K562 (cell line): ENCODE data around the gene HES3. TPM values are rescaled to one million over a fixed set of nuclear protein-coding genes. Genes with fewer than 3 reads are reported as not detected.

Experiments used
- ATAC-seq: fragments of 200-7000 bp; cut with Tn5 transposase; 3 replicates; pipeline ENCODE4 v1.9.1; 2020; ENCODE audit warnings: moderate library complexity
- BruUV-seq: library from RNA; stranded (reverse); fragments of 400-500 nt; replicated peaks from 2 replicates; lab custom pipeline; 2021; lab: Mats Ljungman, UMichigan
- CTCF ChIA-PET: fragments of 300-600 bp; formaldehyde crosslinking; extraction: SDS; loops from one replicate; lab custom pipeline; 2021; ENCODE audit warnings: low intra/inter-chr PET ratio; lab: Yijun Ruan, JAX
- POLR2A ChIA-PET: fragments of 300-600, 350-650 bp; sonication (Branson Sonifier 250); formaldehyde crosslinking; extraction: SDS; loops from one replicate; lab custom pipeline; 2021; ENCODE audit warnings: antibody characterized with exemption, inconsistent platforms; lab: Yijun Ruan, JAX
- DNase-seq, 4 experiments: peaks; one replicate each; pipeline versions ENCODE4 v3.0.0 to v3.0.0-alpha.2; 2011 to 2018; ENCODE audit warnings: low spot score in 3 of 4, mixed read lengths in 3 of 4; ENCODE audit errors: extremely low read depth in 1 of 4
- FAIRE-seq: peaks from 2 replicates; lab custom pipeline; 2011; peaks lifted over from hg19 to GRCh38; lab: Jason Lieb, UNC
- H2AFZ ChIP-seq: 2 replicates; pipeline ENCODE4 v1.6.0; 2011; ENCODE audit warnings: low read depth, low read length, control low read depth, inconsistent platforms
- H3K27ac ChIP-seq: fragments of 200-600 bp; 3 replicates; pipeline ENCODE4 v1.8.0; 2011; ENCODE audit warnings: low read depth, mild to moderate bottlenecking, control low read depth, inconsistent platforms, low read length, moderate library complexity, mixed read lengths; ENCODE audit errors: extremely low read depth
- H3K27me3 ChIP-seq, 2 experiments: fragments of 300-600 bp in 1 of 2; 2 replicates in 1 of 2; 3 replicates in 1 of 2; pipeline versions ENCODE4 v1.6.0 to v1.8.0; 2011; ENCODE audit warnings: inconsistent platforms in 2 of 2, low read length in 2 of 2, mild to moderate bottlenecking in 1 of 2, mixed read lengths in 1 of 2, moderate library complexity in 1 of 2; ENCODE audit not compliant: control insufficient read depth in 2 of 2, insufficient read depth in 2 of 2
- H3K36me3 ChIP-seq: fragments of 300-600 bp; 3 replicates; pipeline ENCODE4 v1.8.0; 2011; ENCODE audit warnings: mild to moderate bottlenecking, low read length, inconsistent platforms; ENCODE audit not compliant: control insufficient read depth, insufficient read depth
- H3K4me1 ChIP-seq, 2 experiments: fragments of 200-600 bp in 1 of 2; replicated peaks in 1 of 2; 2 replicates in 1 of 2; 3 replicates in 1 of 2; pipeline versions ENCODE4 v1.5.1 to v1.8.0; 2011; ENCODE audit warnings: inconsistent platforms in 2 of 2, low read length in 2 of 2, mild to moderate bottlenecking in 1 of 2, mixed read lengths in 1 of 2, moderate library complexity in 1 of 2; ENCODE audit not compliant: control insufficient read depth in 2 of 2, insufficient read depth in 2 of 2
- H3K4me2 ChIP-seq: 2 replicates; pipeline ENCODE4 v1.6.1; 2011; ENCODE audit warnings: low read length, control low read depth, inconsistent platforms, mixed read lengths; ENCODE audit not compliant: insufficient read depth
- H3K4me3 ChIP-seq: fragments of 200-600 bp; sonication (generic), shearing (Covaris generic); 2 replicates; pipeline ENCODE4 v1.5.1; 2016; ENCODE audit warnings: control low read depth, inconsistent platforms
- H3K79me2 ChIP-seq: fragments of 200-600 bp; 3 replicates; pipeline ENCODE4 v1.8.0; 2011; ENCODE audit warnings: low read length, inconsistent platforms; ENCODE audit not compliant: control insufficient read depth, insufficient read depth
- H3K9ac ChIP-seq, 2 experiments: 2 replicates each; pipeline versions ENCODE4 v1.6.0 to v1.6.1; 2011; ENCODE audit warnings: low read depth in 2 of 2, low read length in 2 of 2, control low read depth in 1 of 2, inconsistent platforms in 1 of 2, mild to moderate bottlenecking in 1 of 2, mixed read lengths in 1 of 2; ENCODE audit not compliant: insufficient read depth in 1 of 2
- H3K9me1 ChIP-seq: one replicate; pipeline ENCODE4 v1.6.0; 2011; ENCODE audit warnings: inconsistent platforms, mild to moderate bottlenecking, low read length, moderate library complexity; ENCODE audit not compliant: control insufficient read depth, insufficient read depth
- H3K9me3 ChIP-seq: replicated peaks from 2 replicates; pipeline ENCODE4 v1.5.1; 2011; ENCODE audit warnings: low read depth, low read length, inconsistent platforms; ENCODE audit not compliant: control insufficient read depth, insufficient read depth
- H4K20me1 ChIP-seq: replicated peaks from 2 replicates; pipeline ENCODE4 v1.6.1; 2011; ENCODE audit warnings: low read length, inconsistent platforms, mixed read lengths; ENCODE audit not compliant: control insufficient read depth, insufficient read depth
- DPF2 ChIP-seq: fragments of 450-650 bp; IDR thresholded peaks from 2 replicates; pipeline ENCODE4 v1.6.1; 2016
- ETS2 ChIP-seq: IDR thresholded peaks from 2 replicates; pipeline ENCODE4 v1.6.1; 2016; ENCODE audit warnings: borderline replicate concordance, missing genetic modification characterization, mild to moderate bottlenecking, moderate library complexity, missing compliant biosample characterization; ENCODE audit not compliant: poor library complexity, severe bottlenecking
- FOXA1 ChIP-seq: fragments of 450-650 bp; IDR thresholded peaks from 2 replicates; pipeline ENCODE4 v1.6.1; 2016; ENCODE audit warnings: mild to moderate bottlenecking, borderline replicate concordance
- GABPB1 ChIP-seq: sonication (generic); formaldehyde crosslinking; IDR thresholded peaks from 2 replicates; pipeline ENCODE4 v1.8.0; 2022; ENCODE audit warnings: mild to moderate bottlenecking, missing genetic modification reagents
- HCFC1 ChIP-seq: IDR thresholded peaks from 2 replicates; pipeline ENCODE4 v1.6.1; 2012; ENCODE audit warnings: low read depth, low read length, improper control_type of control experiment
- MIER1 ChIP-seq: fragments of 450-650 bp; IDR thresholded peaks from 2 replicates; pipeline ENCODE4 v1.6.1; 2016; ENCODE audit warnings: antibody characterized with exemption, mild to moderate bottlenecking, low read depth
- MLLT1 ChIP-seq, 2 experiments: fragments of 450-650 bp; IDR thresholded peaks; 2 replicates each; pipeline ENCODE4 v1.6.1; 2016
- RBM34 ChIP-seq: fragments of 200-400 bp; formaldehyde crosslinking; IDR thresholded peaks from 2 replicates; pipeline ENCODE4 v1.6.1; 2018; ENCODE audit warnings: low read length, borderline replicate concordance; ENCODE audit not compliant: insufficient read depth
- SAP30 ChIP-seq: fragments of 200-600 bp; sonication (generic); IDR thresholded peaks from 2 replicates; pipeline ENCODE4 v1.6.1; 2012; ENCODE audit warnings: borderline replicate concordance, low read depth, mild to moderate bottlenecking, moderate library complexity, low read length, control low read depth, inconsistent platforms; ENCODE audit not compliant: insufficient read depth, poor library complexity, severe bottlenecking
- TCF3 ChIP-seq: sonication (generic); formaldehyde crosslinking; IDR thresholded peaks from 2 replicates; pipeline ENCODE4 v1.4.0; 2020; ENCODE audit warnings: mild to moderate bottlenecking, missing genetic modification reagents
- ZNF76 ChIP-seq: fragments of 250-450 bp; sonication (Bioruptor Pico); IDR thresholded peaks from 2 replicates; pipeline ENCODE4 v1.4.0; 2020; ENCODE audit warnings: mild to moderate bottlenecking, moderate library complexity, borderline replicate concordance
- ZNF830 ChIP-seq: fragments of 250-450 bp; sonication (Bioruptor Pico); IDR thresholded peaks from 2 replicates; pipeline ENCODE4 v1.5.0; 2021; ENCODE audit warnings: mild to moderate bottlenecking
- WGBS: fragments of 100-300 bp; shearing (Covaris generic); methylation state at CpG from one replicate; pipeline ENCODE4 v1.1.6; 2016; ENCODE audit warnings: low coverage, mixed read lengths; ENCODE audit not compliant: insufficient coverage; ENCODE audit errors: missing lambda C conversion rate; 5-methylcytosine and 5-hydroxymethylcytosine counted together
- in situ Hi-C: fragments of 300-500 bp; cut with MboI; formaldehyde crosslinking; loops from 4 replicates; pipeline ENCODE4 v1.15.0; 2018; ENCODE audit warnings: inconsistent platforms, mixed read lengths
- intact Hi-C: fragments of 100-400 bp; cut with micrococcal nuclease; formaldehyde crosslinking; loops from 2 replicates; pipeline ENCODE4 v1.14.2; 2022
- polyA plus RNA-seq, 8 experiments: library from polyadenylated mRNA; depleted of rRNA in 4 of 8; stranded (reverse) in 5 of 8; unstranded in 3 of 8; fragments of >200 nt; fragmentation: Nextera tagmentation in 2 of 8; fragmentation: Illumina TruSeq in 1 of 8; extraction: Ambion mirVana in 2 of 8; extraction: Trizol in 1 of 8; gene quantifications; 2 replicates each; pipeline versions ENCODE4 v1.2.1 to v1.2.3, GENCODE V29; 2011 to 2014; ENCODE audit warnings: inconsistent platforms in 1 of 8, missing spikeins in 1 of 8
- total RNA-seq, 7 experiments: library from RNA; depleted of rRNA in 6 of 7; stranded (reverse); fragments of >200 nt in 6 of 7; fragmentation: Illumina TruSeq in 2 of 7; extraction: Trizol in 2 of 7; gene quantifications; 2 replicates each; pipeline versions ENCODE4 v1.2.1 to v1.2.3, GENCODE V29; 2011 to 2021; ENCODE audit warnings: low replicate concordance in 1 of 7
- TF ChIP-seq, protein P1 (sequence below): fragments of 250-450 bp; sonication (Bioruptor Pico); IDR thresholded peaks from 2 replicates; pipeline ENCODE4 v1.4.0; 2020
- TF ChIP-seq, protein P2 (sequence below): fragments of 250-450 bp; sonication (Bioruptor Pico); IDR thresholded peaks from 2 replicates; pipeline ENCODE4 v1.8.0; 2022; ENCODE audit warnings: moderate library complexity, mild to moderate bottlenecking, inconsistent platforms

The HES3 gene
- total and polyA plus RNA-seq, 9 of the 15 experiments (the other 6 are each of a cell fraction or from before 2014, with no cell fraction given), result not detected

- no peak overlapping the region for H2AFZ ChIP-seq
- no TSS peak for BruUV-seq
These were observed 19.7 kb downstream of the HES3 start for GRCh38 chr1:6263716-6264115.

More at GRCh38 chr1:6263716-6264115, 19.7 kb downstream of the HES3 start:
- H3K9me3 ChIP-seq, result no peaks in the 10 kb centered on the region
- peaks cover 0 to 8% of the 10 kb centered on the region in 2 experiments; a peak in 1 of 5 replicates for H3K27me3 ChIP-seq
- CTCF ChIA-PET, result no interaction called here
- no peak for TF ChIP-seq ETS2
- TF ChIP-seq MLLT1 (IDR thresholded peaks at IDR 0.05), result no peak
- TF ChIP-seq ZNF830 (CRISPR knock-in tag), result no peak
- no peak for TF ChIP-seq HCFC1
- TF ChIP-seq, protein P1, sequence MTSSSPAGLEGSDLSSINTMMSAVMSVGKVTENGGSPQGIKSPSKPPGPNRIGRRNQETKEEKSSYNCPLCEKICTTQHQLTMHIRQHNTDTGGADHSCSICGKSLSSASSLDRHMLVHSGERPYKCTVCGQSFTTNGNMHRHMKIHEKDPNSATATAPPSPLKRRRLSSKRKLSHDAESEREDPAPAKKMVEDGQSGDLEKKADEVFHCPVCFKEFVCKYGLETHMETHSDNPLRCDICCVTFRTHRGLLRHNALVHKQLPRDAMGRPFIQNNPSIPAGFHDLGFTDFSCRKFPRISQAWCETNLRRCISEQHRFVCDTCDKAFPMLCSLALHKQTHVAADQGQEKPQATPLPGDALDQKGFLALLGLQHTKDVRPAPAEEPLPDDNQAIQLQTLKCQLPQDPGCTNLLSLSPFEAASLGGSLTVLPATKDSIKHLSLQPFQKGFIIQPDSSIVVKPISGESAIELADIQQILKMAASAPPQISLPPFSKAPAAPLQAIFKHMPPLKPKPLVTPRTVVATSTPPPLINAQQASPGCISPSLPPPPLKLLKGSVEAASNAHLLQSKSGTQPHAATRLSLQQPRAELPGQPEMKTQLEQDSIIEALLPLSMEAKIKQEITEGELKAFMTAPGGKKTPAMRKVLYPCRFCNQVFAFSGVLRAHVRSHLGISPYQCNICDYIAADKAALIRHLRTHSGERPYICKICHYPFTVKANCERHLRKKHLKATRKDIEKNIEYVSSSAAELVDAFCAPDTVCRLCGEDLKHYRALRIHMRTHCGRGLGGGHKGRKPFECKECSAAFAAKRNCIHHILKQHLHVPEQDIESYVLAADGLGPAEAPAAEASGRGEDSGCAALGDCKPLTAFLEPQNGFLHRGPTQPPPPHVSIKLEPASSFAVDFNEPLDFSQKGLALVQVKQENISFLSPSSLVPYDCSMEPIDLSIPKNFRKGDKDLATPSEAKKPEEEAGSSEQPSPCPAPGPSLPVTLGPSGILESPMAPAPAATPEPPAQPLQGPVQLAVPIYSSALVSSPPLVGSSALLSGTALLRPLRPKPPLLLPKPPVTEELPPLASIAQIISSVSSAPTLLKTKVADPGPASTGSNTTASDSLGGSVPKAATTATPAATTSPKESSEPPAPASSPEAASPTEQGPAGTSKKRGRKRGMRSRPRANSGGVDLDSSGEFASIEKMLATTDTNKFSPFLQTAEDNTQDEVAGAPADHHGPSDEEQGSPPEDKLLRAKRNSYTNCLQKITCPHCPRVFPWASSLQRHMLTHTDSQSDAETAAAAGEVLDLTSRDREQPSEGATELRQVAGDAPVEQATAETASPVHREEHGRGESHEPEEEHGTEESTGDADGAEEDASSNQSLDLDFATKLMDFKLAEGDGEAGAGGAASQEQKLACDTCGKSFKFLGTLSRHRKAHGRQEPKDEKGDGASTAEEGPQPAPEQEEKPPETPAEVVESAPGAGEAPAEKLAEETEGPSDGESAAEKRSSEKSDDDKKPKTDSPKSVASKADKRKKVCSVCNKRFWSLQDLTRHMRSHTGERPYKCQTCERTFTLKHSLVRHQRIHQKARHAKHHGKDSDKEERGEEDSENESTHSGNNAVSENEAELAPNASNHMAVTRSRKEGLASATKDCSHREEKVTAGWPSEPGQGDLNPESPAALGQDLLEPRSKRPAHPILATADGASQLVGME (CRISPR knock-in tag), result no peak
- no peak for TF ChIP-seq FOXA1
- TF ChIP-seq ZNF76 (CRISPR knock-in tag), result no peak
- TF ChIP-seq TCF3 (CRISPR knock-in tag), result no peak
- TF ChIP-seq GABPB1 (CRISPR knock-in tag), result no peak
- TF ChIP-seq SAP30, result no peak
- no peak for TF ChIP-seq RBM34
- no peak for TF ChIP-seq MIER1
- TF ChIP-seq DPF2, result no peak
- TF ChIP-seq, protein P2, sequence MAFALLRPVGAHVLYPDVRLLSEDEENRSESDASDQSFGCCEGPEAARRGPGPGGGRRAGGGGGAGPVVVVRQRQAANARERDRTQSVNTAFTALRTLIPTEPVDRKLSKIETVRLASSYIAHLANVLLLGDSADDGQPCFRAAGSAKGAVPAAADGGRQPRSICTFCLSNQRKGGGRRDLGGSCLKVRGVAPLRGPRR (CRISPR knock-in tag), result no peak
- 49% methylated on average over 7 of the region's 7 CpGs for WGBS
- H3K9ac ChIP-seq, result 0 out of 4 replicates have a peak overlapping the region, but pooled peaks of 1 of the 2 experiments have one; percentile 61
- no peak for FAIRE-seq
- no peaks in the 10 kb centered on the region; the same call in 1 of the 3 replicates for H3K36me3 ChIP-seq
- DNase-seq, result no peak
- intact Hi-C loops, result no loop called here
- no peak for ATAC-seq
- H3K4me2 ChIP-seq, result no peak overlapping the region
- H3K27ac ChIP-seq, result no peak overlapping the region
- H3K79me2 ChIP-seq, result no peaks in the 10 kb centered on the region
- H4K20me1 ChIP-seq, result peaks cover 30% of the 10 kb centered on the region
- H3K4me1 ChIP-seq, result peaks cover 0 to 70% of the 10 kb centered on the region in 2 experiments; a peak in 3 of 5 replicates
- H3K9me1 ChIP-seq, result no peaks in the 10 kb centered on the region
- H3K4me3 ChIP-seq, result no peak overlapping the region
- in situ Hi-C loops, result loop anchor here (25.0 kb wide), 1 partner anchor 949 kb away; no protein-coding TSS in a partner anchor
- POLR2A ChIA-PET, result interaction anchor here (0.6 kb wide), 1 partner anchor 1715 kb away, joined by 3 read pairs; no protein-coding TSS in a partner anchor
